ENCODE measurements around the gene IPPK. TPM values are rescaled to one million over a fixed set of nuclear protein-coding genes. Genes with fewer than 3 reads are reported as not detected.
"Not testable (repeated sequence)": the region's sequence is repeated elsewhere in the genome, so short reads cannot be mapped to it uniquely, and the experiment has no call there.

Gene IPPK
- total RNA-seq, 1 donor from 2014 or later, result 11.9 TPM

- DNase-seq (ENCODE audit: low spot score), result no peak
Observed at GRCh38 chr9:92595930-92596329, 74.0 kb downstream of the IPPK start.

GRCh38 chr9:92595075-92595474 lies 74.9 kb downstream of the IPPK start:
- DNase-seq (ENCODE audit: low spot score), result not testable (repeated sequence)

- no peak for DNase-seq (ENCODE audit: low spot score)
Observed at GRCh38 chr9:92592946-92593861, 76.7 kb downstream of the IPPK start.

GRCh38 chr9:92592537-92592936 lies 77.4 kb downstream of the IPPK start:
- no peak for DNase-seq (ENCODE audit: low spot score)

- DNase-seq (ENCODE audit: low spot score), result no peak
Observed at GRCh38 chr9:92590377-92590776, 79.6 kb downstream of the IPPK start.

GRCh38 chr9:92589923-92590322 lies 80.0 kb downstream of the IPPK start:
- DNase-seq (ENCODE audit: low spot score), result no peak

- no peak for DNase-seq (ENCODE audit: low spot score)
Observed at GRCh38 chr9:92576175-92576574, 93.8 kb downstream of the IPPK start.

- not testable (repeated sequence) for DNase-seq (ENCODE audit: low spot score)
Observed at GRCh38 chr9:92573612-92574011, 96.3 kb downstream of the IPPK start.

- DNase-seq (ENCODE audit: low spot score), result not testable (repeated sequence)
Observed at GRCh38 chr9:92571871-92572270, 98.1 kb downstream of the IPPK start.

GRCh38 chr9:92564982-92565381 lies 104.9 kb downstream of the IPPK start:
- DNase-seq (ENCODE audit: low spot score), result no peak

- DNase-seq (ENCODE audit: low spot score), result no peak
Observed at GRCh38 chr9:92564504-92564903, 105.4 kb downstream of the IPPK start.

Other genes with a start within 250 kb of the IPPK start
- gene OMD, start 245.7 kb downstream of the IPPK start, total RNA-seq, result 2.2 TPM
- 7.5 TPM for gene ASPN, start 187.6 kb downstream of the IPPK start, total RNA-seq
- 16.3 TPM for gene ECM2, start 134.1 kb downstream of the IPPK start, total RNA-seq
- gene BICD2, start 94.7 kb upstream of the IPPK start, total RNA-seq, result 28.5 TPM
- gene ZNF484, start 207.9 kb upstream of the IPPK start, total RNA-seq, result 17.8 TPM

Data from ureter (tissue), 1 donor.